Panc1 (cell line): ENCODE results near the gene PDZRN4.

Source experiments
- POLR2AphosphoS5 ChIP-seq: IDR thresholded peaks from 2 replicates; pipeline ENCODE4 v1.6.1; 2012; ENCODE audit warnings: mild to moderate bottlenecking, low read depth, low read length, moderate library complexity
- TF ChIP-seq, protein P1 (sequence below): fragments of 450-650 bp; IDR thresholded peaks from 2 replicates; pipeline ENCODE4 v1.5.1; 2017; ENCODE audit warnings: mild to moderate bottlenecking
- TF ChIP-seq, protein P2 (sequence below), 2 experiments: IDR thresholded peaks; 2 replicates each; pipeline ENCODE4 v1.6.1; 2011 to 2012; ENCODE audit warnings: low read depth in 2 of 2, control low read depth in 1 of 2, low read length in 1 of 2, mild to moderate bottlenecking in 1 of 2, moderate library complexity in 1 of 2; ENCODE audit not compliant: insufficient read depth in 1 of 2

DNA sequence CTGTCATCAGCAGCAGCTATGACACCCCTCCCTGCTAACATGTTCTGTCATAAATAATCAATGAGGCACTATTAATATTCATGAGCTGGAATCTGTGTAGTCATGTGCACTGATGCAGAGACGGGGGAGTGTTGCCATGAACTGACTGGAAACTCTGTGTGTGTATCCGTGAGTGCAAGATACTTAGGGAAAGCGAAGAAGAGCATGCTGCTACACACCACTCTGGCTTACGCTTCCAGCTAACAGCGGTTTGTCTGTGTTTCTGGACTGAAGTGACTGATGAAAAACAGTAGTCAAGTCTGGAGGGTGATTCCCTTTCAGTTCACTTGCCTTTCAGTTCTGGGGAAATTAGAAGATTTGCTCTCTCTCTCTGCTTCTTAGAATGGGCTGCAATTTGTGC is 249.4 kb downstream of the PDZRN4 start:
- TF ChIP-seq, protein P1, sequence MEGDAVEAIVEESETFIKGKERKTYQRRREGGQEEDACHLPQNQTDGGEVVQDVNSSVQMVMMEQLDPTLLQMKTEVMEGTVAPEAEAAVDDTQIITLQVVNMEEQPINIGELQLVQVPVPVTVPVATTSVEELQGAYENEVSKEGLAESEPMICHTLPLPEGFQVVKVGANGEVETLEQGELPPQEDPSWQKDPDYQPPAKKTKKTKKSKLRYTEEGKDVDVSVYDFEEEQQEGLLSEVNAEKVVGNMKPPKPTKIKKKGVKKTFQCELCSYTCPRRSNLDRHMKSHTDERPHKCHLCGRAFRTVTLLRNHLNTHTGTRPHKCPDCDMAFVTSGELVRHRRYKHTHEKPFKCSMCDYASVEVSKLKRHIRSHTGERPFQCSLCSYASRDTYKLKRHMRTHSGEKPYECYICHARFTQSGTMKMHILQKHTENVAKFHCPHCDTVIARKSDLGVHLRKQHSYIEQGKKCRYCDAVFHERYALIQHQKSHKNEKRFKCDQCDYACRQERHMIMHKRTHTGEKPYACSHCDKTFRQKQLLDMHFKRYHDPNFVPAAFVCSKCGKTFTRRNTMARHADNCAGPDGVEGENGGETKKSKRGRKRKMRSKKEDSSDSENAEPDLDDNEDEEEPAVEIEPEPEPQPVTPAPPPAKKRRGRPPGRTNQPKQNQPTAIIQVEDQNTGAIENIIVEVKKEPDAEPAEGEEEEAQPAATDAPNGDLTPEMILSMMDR, result no peak
- no peak for TF ChIP-seq POLR2AphosphoS5
- TF ChIP-seq, protein P2, sequence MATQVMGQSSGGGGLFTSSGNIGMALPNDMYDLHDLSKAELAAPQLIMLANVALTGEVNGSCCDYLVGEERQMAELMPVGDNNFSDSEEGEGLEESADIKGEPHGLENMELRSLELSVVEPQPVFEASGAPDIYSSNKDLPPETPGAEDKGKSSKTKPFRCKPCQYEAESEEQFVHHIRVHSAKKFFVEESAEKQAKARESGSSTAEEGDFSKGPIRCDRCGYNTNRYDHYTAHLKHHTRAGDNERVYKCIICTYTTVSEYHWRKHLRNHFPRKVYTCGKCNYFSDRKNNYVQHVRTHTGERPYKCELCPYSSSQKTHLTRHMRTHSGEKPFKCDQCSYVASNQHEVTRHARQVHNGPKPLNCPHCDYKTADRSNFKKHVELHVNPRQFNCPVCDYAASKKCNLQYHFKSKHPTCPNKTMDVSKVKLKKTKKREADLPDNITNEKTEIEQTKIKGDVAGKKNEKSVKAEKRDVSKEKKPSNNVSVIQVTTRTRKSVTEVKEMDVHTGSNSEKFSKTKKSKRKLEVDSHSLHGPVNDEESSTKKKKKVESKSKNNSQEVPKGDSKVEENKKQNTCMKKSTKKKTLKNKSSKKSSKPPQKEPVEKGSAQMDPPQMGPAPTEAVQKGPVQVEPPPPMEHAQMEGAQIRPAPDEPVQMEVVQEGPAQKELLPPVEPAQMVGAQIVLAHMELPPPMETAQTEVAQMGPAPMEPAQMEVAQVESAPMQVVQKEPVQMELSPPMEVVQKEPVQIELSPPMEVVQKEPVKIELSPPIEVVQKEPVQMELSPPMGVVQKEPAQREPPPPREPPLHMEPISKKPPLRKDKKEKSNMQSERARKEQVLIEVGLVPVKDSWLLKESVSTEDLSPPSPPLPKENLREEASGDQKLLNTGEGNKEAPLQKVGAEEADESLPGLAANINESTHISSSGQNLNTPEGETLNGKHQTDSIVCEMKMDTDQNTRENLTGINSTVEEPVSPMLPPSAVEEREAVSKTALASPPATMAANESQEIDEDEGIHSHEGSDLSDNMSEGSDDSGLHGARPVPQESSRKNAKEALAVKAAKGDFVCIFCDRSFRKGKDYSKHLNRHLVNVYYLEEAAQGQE (IDR thresholded peaks at IDR 0.05; ENCODE audit: insufficient read depth in 1 of 2, low read depth in 2 of 2, low read length in 1 of 2), result no peak
